Amniotic stem cell (primary cell): ENCODE data around the gene SLC24A4.

Experiments
- DNase-seq: peaks from one replicate; lab custom pipeline; 2025; lab: John Stamatoyannopoulos, UW

Gene SLC24A4

GRCh38 chr14:92546347-92547053 lies 223.5 kb downstream of the SLC24A4 start:
- DNase-seq = no peak

GRCh38 chr14:92549105-92549858 lies 226.3 kb downstream of the SLC24A4 start:
- DNase-seq = no peak

DNA sequence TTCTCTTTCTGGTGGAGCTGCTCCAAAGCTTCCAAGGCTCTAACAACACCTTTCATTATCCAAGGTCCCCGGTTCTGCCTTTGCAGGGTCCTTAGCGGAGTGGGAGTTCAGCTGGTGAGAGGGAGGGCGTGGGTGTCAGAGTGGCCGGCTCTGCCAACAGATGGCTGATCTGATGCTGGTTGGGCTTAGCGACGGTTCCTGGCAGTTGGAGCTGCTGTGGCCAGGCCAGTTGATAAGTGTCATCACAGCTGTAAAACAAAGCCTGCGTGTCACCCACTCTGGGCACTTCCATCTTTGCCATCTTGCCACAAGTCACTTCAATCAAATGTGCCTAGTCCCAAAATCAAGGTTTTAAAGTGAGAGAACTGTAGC lies 226.9 kb downstream of the SLC24A4 start:
- no peak for DNase-seq
